Epidermal melanocyte (primary cell): ENCODE measurements around the gene ZNF316.
A peak's percentile ranks its signal among the peaks of the same experiment; 100 is the strongest.

Source experiments
- DNase-seq: peaks from one replicate; pipeline ENCODE4 v3.0.0; 2011; ENCODE audit warnings: low spot score; ENCODE audit not compliant: insufficient read length

ZNF316 gene

GRCh38 chr7:6636741-6637543, at the start of gene ZNF316:
ZNF316 (plus strand) TSS chr7:6637318; CDS start chr7:6642410, 5,092 bp downstream.
- DNase-seq: peak; percentile 88

DNA sequence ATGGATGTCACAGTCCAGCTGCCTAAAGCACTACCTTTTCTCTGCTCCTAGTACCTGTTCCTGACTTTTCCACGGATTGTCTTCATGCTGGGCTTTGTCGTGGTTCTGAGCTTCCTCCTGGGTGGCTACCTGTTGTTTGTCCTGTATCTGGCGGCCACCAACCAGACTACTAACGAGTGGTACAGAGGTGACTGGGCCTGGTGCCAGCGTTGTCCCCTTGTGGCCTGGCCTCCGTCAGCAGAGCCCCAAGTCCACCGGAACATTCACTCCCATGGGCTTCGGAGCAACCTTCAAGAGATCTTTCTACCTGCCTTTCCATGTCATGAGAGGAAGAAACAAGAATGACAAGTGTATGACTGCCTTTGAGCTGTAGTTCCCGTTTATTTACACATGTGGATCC, 48.6 kb upstream of the ZNF316 start:
- DNase-seq: no peak

- no peak for DNase-seq
These were observed 47.8 kb upstream of the ZNF316 start for GRCh38 chr7:6589151-6589828.

DNA sequence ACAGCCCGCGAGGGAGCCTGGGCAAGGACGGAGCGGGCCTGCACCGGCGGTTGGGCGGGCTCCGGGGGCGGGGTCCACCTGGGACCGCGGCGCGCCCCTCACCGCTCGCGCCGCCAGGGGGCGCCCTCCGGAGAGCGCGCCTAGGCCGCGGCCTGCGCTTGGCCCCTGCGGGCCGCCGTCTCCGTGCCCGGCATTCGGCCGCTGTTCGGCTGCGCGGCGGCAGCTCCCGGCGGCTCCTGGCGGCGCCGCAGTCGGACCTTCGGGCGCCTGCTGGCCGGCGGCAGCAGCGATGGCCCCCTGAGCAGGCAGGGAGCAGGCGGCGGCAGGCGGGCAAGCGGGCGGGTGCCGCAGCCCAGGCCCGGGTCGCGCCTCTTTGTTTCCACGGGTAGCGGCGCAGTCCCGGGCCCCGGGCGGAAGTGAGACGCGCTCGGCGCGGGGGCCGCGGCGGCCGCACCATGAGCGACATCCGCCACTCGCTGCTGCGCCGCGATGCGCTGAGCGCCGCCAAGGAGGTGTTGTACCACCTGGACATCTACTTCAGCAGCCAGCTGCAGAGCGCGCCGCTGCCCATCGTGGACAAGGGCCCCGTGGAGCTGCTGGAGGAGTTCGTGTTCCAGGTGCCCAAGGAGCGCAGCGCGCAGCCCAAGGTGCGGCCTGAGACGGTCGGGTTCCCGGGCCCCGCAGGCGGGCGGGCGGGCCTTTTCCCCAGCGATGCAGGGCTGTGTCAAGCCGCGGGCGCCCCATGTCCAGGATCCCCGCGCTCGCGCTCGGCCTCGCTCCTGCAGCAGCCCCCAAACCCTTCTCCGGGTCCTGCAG, 47.1 kb upstream of the ZNF316 start, which contains the start of gene INTS15:
TSS of gene INTS15 (plus strand) at position 193 of the 816 bp plus-strand sequence. CDS start at position 456, 263 bp downstream.
- peak; percentile 68 for DNase-seq

DNA sequence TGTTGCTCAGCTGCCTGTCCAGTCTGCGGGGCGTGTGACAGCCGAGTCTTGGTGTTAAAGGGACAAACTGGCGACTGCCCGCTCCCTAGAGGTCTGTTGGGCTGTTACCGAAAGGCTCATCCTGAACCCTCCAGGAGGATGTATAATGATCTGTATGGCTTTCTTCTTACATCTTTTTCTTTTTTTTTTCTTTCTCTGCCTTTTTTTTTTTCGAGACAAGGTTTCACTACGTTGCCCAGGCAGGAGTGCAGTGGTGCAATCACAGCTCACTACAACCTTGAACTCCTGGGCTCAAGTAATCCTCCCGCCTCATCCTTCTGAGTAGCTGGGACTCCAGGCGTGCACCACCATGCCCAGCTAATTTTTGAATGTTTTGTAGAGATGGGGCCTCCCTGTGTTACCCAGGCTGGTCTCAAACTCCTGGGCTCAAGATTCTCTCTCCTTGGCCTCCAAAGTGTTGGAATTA, 46.4 kb upstream of the ZNF316 start:
- DNase-seq: no peak

GRCh38 chr7:6600093-6600492, 37.0 kb upstream of the ZNF316 start:
- DNase-seq: no peak

GRCh38 chr7:6604458-6604857, 32.7 kb upstream of the ZNF316 start:
- no peak for DNase-seq

DNA sequence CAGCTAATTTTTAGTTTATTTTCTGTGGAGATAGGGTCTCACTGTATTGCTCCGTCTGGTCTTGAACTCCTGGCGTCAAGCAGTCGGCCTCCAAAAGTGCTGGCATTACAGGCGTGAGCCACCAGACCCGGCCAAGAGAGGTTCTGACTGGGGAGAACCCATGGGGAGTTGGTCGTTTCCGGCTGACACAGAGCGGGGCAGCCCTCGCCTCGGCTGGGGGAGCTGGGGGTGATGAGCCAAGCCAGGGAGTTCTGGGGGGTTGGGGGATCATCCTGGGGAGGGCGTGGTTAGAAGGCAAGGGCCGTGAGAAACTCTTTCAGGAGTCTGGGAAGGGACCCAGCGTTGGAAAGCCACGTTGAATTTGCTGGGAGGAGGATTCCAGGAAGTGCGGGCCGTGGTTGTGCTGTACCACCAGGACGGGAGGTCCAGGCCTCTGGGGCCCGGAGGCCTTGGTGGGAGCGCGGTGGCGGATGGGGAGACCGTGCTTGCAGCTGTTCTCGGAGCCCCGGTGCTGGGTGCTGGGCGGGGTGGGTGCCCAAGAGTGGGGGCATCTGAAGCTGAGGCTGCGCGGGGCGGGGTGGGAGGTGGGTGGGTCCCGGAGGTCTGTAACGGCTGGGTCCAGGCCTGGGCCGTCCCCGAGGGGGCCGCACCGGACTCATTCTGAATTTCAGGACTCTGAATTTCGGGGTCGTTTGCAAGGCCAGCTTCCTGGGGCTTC, 30.1 kb upstream of the ZNF316 start:
- DNase-seq: no peak

DNA sequence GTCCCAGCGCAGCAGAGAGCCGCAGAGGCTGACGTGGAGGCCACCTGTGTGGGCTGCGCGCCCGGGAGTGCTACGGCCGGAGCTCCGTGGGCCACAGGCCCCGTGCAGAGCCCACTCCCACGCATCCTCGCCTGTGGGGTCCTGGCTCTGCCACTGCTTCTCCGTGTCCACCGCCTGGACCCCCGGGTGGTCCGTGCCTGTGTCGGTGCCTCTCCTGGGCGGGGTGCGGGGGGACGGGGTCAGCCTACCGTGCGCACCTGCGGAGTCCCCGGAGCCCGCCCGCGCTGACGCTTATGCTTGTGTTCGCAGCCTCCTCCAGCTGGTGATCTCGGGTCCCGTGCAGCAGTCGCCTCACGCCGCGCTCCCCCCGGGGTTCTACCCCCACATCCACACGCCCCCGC, 29.5 kb upstream of the ZNF316 start:
- DNase-seq: no peak

DNA sequence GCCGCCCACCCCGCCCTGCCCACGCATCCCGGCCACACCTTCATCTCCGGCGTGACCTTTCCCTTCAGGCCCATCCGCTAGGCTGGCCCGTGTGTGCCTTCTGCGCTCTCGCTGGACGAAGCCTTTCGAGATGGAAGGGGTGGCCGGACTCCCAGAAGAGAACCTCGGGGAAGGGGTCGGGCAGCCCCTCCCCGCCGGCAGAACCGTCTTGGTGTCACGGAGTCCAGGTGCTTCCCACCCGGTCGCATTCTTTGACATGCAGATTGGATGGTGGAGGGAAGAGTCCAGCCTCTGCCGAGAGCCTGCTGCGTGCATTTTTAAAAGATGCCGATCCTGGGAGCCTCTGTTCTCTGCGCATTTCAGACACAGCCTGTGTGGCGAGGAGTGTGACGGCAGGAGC, 29.0 kb upstream of the ZNF316 start:
- no peak for DNase-seq

- no peak for DNase-seq
These were observed 28.3 kb upstream of the ZNF316 start for GRCh38 chr7:6608794-6609193.

DNA sequence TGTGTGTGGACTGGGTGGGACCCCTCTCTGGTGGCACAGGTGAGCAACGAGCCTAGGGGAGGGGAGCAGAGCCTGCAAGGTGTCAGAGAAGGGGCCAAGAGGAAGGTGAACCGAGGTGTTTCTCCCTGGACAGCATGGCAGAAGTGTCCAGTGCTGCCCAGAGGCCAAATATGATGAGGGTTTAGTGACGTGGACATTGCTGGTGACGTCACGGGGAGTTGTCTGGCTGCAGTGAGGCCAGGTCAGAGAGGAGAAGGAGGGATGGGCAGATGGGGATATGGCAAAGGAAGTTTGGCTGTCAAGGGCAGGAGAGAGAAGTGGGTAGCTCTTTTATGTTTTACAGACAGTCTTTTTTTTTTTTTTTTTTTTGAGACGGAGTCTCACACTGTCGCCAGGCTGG, 24.3 kb upstream of the ZNF316 start:
- DNase-seq: no peak

- no peak for DNase-seq
These were observed 23.4 kb upstream of the ZNF316 start for GRCh38 chr7:6613706-6614105.

- DNase-seq: no peak
These were observed 22.0 kb upstream of the ZNF316 start, which contains the start of gene ZNF853 for GRCh38 chr7:6614953-6615722. ZNF853 (plus strand) TSS chr7:6615610; CDS start chr7:6616175, 565 bp downstream.

DNA sequence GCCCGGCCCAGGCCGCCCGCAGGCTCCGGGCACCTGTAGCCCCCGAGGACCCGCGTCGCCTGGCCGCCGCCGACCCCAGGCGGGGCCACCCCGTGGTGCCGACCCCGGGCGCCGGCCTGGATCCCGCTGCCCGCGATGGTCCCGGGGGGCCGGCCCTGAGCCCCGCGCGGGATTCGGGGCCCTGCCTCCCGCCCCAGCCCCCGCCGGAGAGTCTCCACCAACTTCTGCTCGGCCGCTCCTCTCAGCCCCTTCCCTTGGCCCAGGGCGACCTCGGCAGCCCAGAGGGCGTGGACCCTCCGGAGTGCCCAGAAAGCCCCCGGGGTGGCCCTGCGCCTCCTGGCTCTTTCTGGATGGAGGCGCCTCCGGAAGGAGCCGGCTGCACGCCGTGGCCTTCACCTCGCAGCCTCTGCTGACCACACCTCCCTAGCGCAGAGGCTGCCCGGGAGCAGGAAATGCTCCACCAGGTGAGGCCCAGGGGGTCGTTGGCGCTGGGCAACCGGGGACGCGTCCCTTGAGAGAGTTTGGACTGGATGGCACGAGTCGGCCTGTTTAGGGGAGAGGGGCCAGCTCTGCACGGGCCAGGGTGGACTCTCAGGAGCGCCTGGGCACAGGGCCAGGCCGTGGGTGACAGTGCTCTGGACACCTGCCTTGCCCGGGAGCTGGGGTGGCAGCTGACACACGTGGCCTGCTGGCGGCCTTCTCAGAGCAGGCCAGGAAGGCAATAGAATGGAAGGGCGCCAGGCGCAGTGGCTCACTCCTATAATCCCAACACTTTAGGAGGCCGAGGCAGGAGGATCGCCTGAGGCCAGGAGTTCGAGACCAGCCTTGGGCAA, 21.2 kb upstream of the ZNF316 start:
- DNase-seq: no peak

DNA sequence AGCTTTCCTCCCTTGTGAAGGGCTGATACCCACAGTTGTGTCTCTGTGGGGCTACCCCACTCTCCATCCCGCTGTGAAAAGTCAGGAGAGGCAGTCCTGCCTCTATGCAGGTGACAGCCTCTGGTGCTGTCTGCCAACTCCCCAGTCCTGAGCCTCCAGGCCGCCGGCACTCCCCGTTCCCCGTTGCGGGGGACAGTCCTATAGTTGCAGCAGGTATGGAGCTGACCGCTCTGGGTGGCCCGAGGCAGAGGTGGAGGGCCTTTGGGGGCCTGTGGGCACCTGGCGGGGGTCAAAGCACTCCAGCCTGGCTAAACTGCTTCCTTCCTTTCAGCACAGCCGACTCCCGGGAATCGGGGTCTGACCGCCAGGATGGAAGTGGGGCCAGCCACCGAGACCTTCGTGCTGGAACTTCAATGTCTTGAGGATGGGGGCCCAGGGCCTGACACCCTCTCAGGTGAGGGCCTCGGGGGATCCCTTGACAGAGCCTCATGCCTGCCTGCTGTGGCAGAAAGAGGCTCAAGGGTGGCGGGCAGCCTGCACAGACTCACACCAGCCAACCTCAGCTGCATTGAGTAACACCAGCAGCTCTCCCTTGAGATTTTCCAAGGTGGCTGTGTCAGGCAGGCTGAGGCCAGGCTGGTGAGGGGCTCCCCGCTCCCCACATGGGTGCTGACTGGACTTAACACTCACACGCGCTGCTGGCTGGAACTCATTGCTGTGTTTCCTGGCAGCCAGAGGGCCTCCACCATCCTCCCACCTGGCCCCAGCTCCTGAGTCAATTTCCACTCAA, 20.1 kb upstream of the ZNF316 start:
- no peak for DNase-seq

DNA sequence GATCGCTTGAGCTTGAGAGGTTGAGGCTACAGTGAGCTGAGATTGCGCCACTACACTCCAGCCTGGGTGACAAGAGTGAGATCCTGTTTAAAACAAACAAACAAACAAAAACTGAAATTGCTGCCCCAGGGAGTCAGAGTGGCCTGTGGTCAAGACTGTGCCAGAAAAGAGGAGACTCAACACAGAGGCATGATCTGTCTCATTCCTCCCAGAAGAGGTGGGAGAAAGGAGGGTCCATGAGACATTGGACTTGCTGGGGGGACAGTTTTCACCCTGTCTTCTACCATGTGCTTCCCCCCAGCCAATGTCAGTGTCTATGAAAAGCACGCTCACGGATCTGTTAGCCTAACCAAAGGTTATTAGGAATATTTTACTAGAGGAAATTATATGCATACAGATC, 18.5 kb upstream of the ZNF316 start:
- no peak for DNase-seq

GRCh38 chr7:6619961-6620360, 17.2 kb upstream of the ZNF316 start:
- DNase-seq: no peak
